Measurements from ENCODE around the gene MPP4.

Gene MPP4

DNA sequence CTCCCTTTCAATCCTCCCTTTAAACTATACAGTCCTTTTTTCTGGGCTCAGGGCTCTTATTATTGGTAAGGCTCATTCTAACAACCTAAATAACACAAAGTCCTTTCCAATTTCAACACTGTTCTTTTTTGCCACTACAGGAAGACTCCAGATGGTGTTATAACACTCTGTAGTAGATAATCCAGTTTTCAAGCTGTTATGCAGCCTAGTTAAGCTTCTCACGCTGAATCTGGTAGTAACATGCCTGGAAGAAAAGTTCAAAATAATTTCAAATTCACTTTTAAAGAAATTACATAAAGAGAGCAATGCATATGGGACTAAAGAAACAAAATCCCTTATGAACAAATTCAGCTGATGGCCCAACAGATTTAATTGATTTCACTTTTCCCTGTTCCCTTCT is 3.2 kb upstream of the MPP4 start:
- no peak for TF ChIP-seq ZFX (IDR thresholded peaks at IDR 0.05)
- TF ChIP-seq, protein P1, sequence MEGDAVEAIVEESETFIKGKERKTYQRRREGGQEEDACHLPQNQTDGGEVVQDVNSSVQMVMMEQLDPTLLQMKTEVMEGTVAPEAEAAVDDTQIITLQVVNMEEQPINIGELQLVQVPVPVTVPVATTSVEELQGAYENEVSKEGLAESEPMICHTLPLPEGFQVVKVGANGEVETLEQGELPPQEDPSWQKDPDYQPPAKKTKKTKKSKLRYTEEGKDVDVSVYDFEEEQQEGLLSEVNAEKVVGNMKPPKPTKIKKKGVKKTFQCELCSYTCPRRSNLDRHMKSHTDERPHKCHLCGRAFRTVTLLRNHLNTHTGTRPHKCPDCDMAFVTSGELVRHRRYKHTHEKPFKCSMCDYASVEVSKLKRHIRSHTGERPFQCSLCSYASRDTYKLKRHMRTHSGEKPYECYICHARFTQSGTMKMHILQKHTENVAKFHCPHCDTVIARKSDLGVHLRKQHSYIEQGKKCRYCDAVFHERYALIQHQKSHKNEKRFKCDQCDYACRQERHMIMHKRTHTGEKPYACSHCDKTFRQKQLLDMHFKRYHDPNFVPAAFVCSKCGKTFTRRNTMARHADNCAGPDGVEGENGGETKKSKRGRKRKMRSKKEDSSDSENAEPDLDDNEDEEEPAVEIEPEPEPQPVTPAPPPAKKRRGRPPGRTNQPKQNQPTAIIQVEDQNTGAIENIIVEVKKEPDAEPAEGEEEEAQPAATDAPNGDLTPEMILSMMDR (conservative IDR thresholded peaks at IDR 0.05): no peak
- H3K27ac ChIP-seq: no peak overlapping the region

DNA sequence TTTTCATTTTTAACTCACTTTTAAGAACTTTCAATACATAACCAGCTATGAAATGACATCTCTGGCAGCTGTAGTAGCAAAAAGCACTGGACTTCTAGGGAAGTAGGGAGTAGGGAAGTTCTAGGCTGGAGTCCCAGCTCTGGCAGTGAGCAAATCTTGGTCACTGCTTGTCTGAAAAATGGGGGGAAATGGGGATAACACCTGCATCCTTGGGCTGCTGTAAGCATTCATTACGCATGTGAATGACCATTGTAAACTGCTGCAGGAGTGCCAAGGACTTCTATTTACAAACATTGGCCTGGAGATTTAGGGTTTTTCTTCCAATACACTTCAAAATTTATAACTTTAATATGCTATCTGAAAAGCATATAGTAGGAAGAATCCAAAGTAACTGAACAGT is 972 bp upstream of the MPP4 start:
- H3K27ac ChIP-seq: no peak overlapping the region
- TF ChIP-seq ZFX (IDR thresholded peaks at IDR 0.05): no peak
- TF ChIP-seq, protein P1 (conservative IDR thresholded peaks at IDR 0.05): no peak

- no peak for TF ChIP-seq ZFX (IDR thresholded peaks at IDR 0.05)
- H3K27ac ChIP-seq: no peak overlapping the region
Measured at GRCh38 chr2:201697899-201698298, 545 bp downstream of the MPP4 start.

DNA sequence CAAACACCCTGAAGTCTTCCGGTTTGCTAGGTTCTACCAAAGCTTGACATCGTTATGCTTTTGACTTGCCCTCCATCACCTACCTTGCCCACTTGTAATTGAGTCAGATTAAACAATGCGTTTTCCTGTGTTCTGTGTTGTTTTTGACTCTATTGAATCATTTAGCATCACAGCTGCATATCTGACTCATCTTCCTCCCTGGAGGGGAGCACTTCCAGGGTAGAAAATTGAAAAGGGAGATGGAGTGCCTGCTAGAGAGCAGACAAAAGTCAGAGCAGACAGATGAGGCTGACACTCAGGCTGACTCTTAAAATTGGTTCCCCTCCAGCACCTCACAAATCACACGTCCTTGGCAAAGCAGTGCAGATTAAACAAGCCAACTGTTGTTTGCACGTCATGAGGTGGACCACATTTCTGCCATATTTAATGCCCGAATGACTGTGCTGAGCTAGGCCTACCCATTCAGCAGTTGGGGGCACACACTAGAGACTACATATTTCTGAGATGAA is 2.2 kb downstream of the MPP4 start:
- no peak overlapping the region for H3K27ac ChIP-seq

GRCh38 chr2:201685156-201685555 is 13.3 kb downstream of the MPP4 start:
- TF ChIP-seq, protein P1 (conservative IDR thresholded peaks at IDR 0.05): no peak
- TF ChIP-seq ZFX (IDR thresholded peaks at IDR 0.05): no peak

More for the DNA sequence above, 2.2 kb downstream of the MPP4 start:
- no peak for TF ChIP-seq ZFX (IDR thresholded peaks at IDR 0.05)
- TF ChIP-seq, protein P1 (conservative IDR thresholded peaks at IDR 0.05): no peak

GRCh38 chr2:201680743-201681142 is 17.7 kb downstream of the MPP4 start:
- H3K27ac ChIP-seq: no peak overlapping the region
- TF ChIP-seq ZFX (IDR thresholded peaks at IDR 0.05): no peak
- TF ChIP-seq, protein P1 (conservative IDR thresholded peaks at IDR 0.05): peak; percentile 70

More at GRCh38 chr2:201685156-201685555, 13.3 kb downstream of the MPP4 start:
- H3K27ac ChIP-seq: no peak overlapping the region

DNA sequence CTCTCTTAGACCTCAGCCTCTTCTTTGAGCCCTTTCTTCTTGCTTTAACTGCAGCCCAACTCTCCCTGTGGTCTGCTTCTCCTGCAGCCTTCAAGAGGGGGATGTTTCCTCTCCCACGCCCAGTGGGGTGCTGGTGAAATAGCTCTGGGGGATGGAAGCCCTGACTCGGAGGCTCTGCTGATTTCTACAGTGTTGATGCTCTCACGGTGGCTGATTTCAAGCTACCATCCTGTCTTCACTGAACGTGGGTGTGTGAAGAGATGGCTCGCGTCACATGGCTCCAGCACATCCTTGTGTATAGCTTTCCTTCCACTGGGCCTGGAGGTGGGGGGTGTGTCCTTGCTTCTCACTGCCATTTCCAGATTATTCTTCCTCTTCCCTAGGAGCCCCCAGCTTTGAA is 20.0 kb downstream of the MPP4 start:
- TF ChIP-seq, protein P1 (conservative IDR thresholded peaks at IDR 0.05): no peak
- no peak for TF ChIP-seq ZFX (IDR thresholded peaks at IDR 0.05)
- H3K27ac ChIP-seq: no peak overlapping the region

- TF ChIP-seq, protein P1 (conservative IDR thresholded peaks at IDR 0.05): no peak
- TF ChIP-seq ZFX (IDR thresholded peaks at IDR 0.05): no peak
- no peak overlapping the region for H3K27ac ChIP-seq
Measured at GRCh38 chr2:201675454-201675853, 23.0 kb downstream of the MPP4 start.

Data from C4-2B (cell line).